A549 (cell line): ENCODE measurements around the gene OR10G3. TPM values are rescaled to one million over a fixed set of nuclear protein-coding genes. Genes with fewer than 3 reads are reported as not detected.

Experiments
- polyA plus RNA-seq, 4 experiments: library from polyadenylated mRNA; depleted of rRNA in 3 of 4; stranded (reverse); fragments of >200 nt; fragmentation: RNase III in 1 of 4; extraction: RNeasy Plus Mini Kit Qiagen cat#74134 plus additional on column Dnase treatment in 1 of 4; gene quantifications; 2 replicates in 3 of 4; 3 replicates in 1 of 4; pipeline ENCODE4 v1.2.3, GENCODE V29; 2011 to 2017

OR10G3 gene
- polyA plus RNA-seq, 2 of the 4 experiments (the other 2 are of a cell fraction): not detected

Other genes with a start within 250 kb of the OR10G3 start
- gene SUPT16H, start 196.1 kb downstream of the OR10G3 start, polyA plus RNA-seq (2011; rRNA removed): 121 and 129 TPM in 2 replicates
- 126 to 138 TPM (median 131 TPM) in 3 replicates for gene SUPT16H, start 196.1 kb downstream of the OR10G3 start, polyA plus RNA-seq (2017; fragmentation: RNase III; extraction: RNeasy Plus Mini Kit Qiagen cat#74134 plus additional on column Dnase treatment)
- gene CHD8, start 124.0 kb downstream of the OR10G3 start, polyA plus RNA-seq (2011; rRNA removed): 28.5 and 50.4 TPM in 2 replicates
- gene CHD8, start 124.0 kb downstream of the OR10G3 start, polyA plus RNA-seq (2017; fragmentation: RNase III; extraction: RNeasy Plus Mini Kit Qiagen cat#74134 plus additional on column Dnase treatment): 35.2 to 37.8 TPM (median 36.8 TPM) in 3 replicates
- gene RAB2B, start 103.1 kb downstream of the OR10G3 start, polyA plus RNA-seq (2011; rRNA removed): 37.5 and 41.3 TPM in 2 replicates
- 15.8 to 19.8 TPM (median 18.4 TPM) in 3 replicates for gene RAB2B, start 103.1 kb downstream of the OR10G3 start, polyA plus RNA-seq (2017; fragmentation: RNase III; extraction: RNeasy Plus Mini Kit Qiagen cat#74134 plus additional on column Dnase treatment)
- 76.4 and 80.3 TPM in 2 replicates for gene TOX4, start 102.9 kb downstream of the OR10G3 start, polyA plus RNA-seq (2011; rRNA removed)
- gene TOX4, start 102.9 kb downstream of the OR10G3 start, polyA plus RNA-seq (2017; fragmentation: RNase III; extraction: RNeasy Plus Mini Kit Qiagen cat#74134 plus additional on column Dnase treatment): 41.1 to 48.3 TPM (median 41.4 TPM) in 3 replicates
- gene METTL3, start 68.7 kb downstream of the OR10G3 start, polyA plus RNA-seq (2011; rRNA removed): 103 and 118 TPM in 2 replicates
- gene METTL3, start 68.7 kb downstream of the OR10G3 start, polyA plus RNA-seq (2017; fragmentation: RNase III; extraction: RNeasy Plus Mini Kit Qiagen cat#74134 plus additional on column Dnase treatment): 63.2 to 66.3 TPM (median 65.2 TPM) in 3 replicates
- gene SALL2, start 53.7 kb downstream of the OR10G3 start, polyA plus RNA-seq (2011; rRNA removed): 2.8 and 3.8 TPM in 2 replicates
- gene SALL2, start 53.7 kb downstream of the OR10G3 start, polyA plus RNA-seq (2017; fragmentation: RNase III; extraction: RNeasy Plus Mini Kit Qiagen cat#74134 plus additional on column Dnase treatment): 1.9 to 3.5 TPM (median 3.5 TPM) in 3 replicates
- gene OR10G2, start 54.9 kb upstream of the OR10G3 start, polyA plus RNA-seq (2011; rRNA removed): not detected in 2 replicates
- not detected in 3 replicates for gene OR10G2, start 54.9 kb upstream of the OR10G3 start, polyA plus RNA-seq (2017; fragmentation: RNase III; extraction: RNeasy Plus Mini Kit Qiagen cat#74134 plus additional on column Dnase treatment)
- gene OR4E2, start 73.8 kb upstream of the OR10G3 start, polyA plus RNA-seq (2011; rRNA removed): not detected in 2 replicates
- not detected in 3 replicates for gene OR4E2, start 73.8 kb upstream of the OR10G3 start, polyA plus RNA-seq (2017; fragmentation: RNase III; extraction: RNeasy Plus Mini Kit Qiagen cat#74134 plus additional on column Dnase treatment)
- gene OR4E1, start 93.7 kb upstream of the OR10G3 start, polyA plus RNA-seq (2011; rRNA removed): not detected in 2 replicates
- not detected in 3 replicates for gene OR4E1, start 93.7 kb upstream of the OR10G3 start, polyA plus RNA-seq (2017; fragmentation: RNase III; extraction: RNeasy Plus Mini Kit Qiagen cat#74134 plus additional on column Dnase treatment)